ENCODE measurements around the gene PARVA.

The PARVA gene

DNA sequence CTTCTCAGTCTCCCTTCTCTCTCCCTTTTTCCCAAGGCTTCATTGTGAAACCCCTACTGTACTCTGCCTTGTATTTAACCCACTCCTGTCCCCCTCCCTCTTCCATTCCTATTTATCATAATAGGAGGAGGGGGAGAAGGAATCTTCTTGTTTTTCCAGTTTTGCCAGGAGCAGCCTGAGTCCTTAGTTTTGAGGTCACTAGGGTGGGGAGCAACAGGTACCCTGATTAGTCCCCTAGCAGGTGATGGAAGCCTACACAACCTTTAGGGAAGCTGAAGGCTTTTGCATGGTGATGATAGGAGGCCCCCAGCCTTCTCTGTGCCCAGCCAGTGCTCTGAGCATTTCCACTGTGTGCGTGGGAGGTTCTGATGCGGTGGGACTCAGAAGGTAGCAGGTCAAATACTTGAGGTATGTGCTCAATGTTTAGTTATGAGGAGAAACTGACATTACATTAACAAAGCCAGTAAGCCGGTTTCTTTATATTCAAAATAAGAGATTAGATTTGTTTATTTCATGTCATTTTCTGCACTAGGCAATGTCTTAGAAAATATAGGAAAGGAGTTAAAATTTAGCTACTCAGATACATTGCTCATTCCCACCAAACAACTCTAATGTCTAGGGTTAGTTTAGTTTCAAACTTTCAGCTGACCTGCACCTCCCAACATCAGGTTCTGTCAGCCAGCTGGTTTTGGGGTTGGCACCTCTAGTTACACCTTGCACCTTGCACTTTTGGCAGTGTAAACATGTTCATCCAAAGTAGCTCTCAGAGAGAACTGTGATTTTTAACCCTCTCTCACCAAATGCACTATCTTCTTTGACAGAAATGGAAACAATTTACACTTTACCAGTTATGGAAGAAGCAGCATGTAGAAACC, 26.0 kb downstream of the PARVA start:
- no peak for DNase-seq (ENCODE audit: low read depth, low spot score)

DNA sequence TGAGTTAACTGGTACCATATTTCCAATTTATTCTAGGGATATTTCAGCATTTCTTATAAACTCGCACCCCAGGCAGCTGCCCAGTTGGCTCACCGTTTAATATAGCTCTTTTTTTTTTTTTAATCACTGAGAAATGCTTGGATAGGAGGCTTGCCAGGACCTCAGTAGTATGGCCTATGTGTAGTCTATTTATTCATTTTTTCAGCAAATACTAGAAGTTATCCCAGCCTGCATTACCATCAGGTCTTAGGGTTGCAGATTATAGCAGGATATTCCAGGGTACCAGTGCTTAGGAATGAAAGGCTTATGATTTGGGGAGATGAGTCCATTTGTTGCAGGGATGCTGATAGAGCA, 26.6 kb downstream of the PARVA start:
- DNase-seq (ENCODE audit: low read depth, low spot score), result no peak

DNA sequence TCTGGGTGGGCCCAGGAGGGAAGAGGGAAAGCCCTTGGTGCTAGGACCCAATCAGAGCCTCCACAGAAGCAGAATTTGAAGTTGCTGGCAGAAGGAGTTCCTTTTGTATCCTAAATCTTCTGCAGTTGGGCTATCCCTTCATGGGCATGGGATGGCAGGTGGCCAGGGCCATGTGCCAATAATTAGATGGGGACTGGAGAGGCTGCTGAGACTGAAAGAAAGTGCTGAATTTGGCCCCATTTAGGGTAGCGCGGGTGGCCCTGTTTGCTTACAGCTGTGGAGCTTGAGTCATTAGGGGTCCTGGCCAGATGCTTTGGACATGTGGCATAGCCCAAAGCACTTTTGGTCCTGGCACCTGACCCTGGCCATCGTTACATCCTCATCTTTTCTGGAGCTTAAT, 27.1 kb downstream of the PARVA start:
- DNase-seq (ENCODE audit: low read depth, low spot score), result no peak

GRCh38 chr11:12408156-12408770, 30.9 kb downstream of the PARVA start:
- DNase-seq (ENCODE audit: low read depth, low spot score), result no peak

GRCh38 chr11:12409621-12410005, 32.2 kb downstream of the PARVA start:
- no peak for DNase-seq (ENCODE audit: low read depth, low spot score)

GRCh38 chr11:12410006-12410728, 32.8 kb downstream of the PARVA start:
- no peak for DNase-seq (ENCODE audit: low read depth, low spot score)

DNA sequence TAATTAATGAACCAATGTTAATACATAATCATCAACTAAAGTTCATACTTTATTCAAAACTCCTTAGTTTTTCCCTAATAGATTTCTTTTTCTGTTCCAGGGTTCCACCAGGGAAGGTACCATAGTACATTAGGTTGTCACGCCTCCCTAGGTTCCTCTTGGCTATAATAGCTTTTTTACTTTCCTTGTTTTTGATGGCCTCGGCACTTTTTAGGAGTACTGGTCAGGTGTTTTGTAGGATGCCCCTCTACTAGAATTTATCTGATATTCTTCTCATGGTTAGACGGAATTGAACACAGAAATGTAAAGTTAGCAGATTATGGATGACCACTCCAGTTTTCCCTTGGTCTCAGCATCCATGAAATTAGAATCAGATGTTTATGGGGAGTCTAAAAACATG, 34.0 kb downstream of the PARVA start:
- DNase-seq (ENCODE audit: low read depth, low spot score), result no peak

- DNase-seq (ENCODE audit: low read depth, low spot score), result peak; percentile 58
These were observed 34.7 kb downstream of the PARVA start for GRCh38 chr11:12411806-12412727.

DNA sequence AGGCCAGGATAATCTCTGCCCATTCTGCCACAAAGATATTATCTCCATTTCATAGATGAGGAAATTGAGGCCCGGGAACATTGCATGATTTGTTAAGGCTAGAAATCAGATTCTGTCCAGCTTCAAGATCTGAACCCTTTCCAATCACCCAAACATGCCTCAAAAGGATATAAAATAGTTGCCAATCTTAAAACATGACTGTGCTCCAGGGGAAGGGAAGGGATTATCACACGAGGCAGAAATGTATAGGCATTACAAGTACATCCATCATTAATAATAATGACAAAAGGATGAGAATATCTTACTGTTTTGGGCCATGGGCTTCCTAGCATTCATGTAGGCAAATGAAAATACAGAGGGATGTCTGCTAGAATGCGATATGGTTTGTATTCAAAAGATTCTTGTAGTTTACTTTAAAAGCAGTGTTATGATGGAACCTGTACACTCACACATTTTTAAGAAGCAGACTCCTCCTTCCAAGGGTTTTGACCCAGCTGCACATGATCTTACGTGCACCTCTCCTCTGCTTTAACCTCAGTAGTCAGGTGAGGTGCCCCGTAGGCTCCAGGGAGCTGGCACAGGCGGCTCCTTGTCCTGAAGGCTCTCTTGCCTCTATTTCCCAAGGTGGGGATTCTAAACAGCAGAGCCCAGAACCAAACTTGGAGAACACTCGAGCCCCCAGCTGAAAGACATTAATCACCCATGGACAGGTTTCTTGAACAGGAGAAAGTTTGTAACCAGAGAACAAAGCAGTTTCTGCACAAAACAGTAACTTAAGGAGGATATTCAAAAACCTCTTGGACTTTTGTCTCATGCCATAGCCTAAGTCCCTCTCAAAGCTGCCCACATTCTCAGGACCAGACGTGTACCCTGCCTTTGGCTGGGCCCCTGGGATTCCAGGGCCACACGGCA, 36.0 kb downstream of the PARVA start:
- no peak for DNase-seq (ENCODE audit: low read depth, low spot score)

DNA sequence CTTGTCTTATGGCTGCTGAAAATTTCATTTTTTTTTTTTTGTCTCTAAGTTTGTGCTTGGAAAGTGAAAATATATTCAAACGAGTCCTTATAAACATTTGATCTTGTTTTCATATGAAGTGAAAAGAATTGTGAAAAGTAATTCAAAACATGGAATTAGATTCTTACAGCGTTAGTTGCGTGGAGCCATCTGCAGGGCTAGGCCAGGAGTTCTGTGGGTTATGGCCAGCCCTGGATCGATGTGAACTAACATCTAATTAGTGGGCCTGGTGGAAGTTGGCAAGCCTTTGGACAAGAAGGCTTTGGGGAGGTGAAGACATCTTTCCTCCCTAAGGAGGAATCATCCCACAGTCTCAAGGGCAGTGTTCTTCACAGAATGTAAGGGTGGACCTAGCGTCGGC, 37.2 kb downstream of the PARVA start:
- DNase-seq (ENCODE audit: low read depth, low spot score), result no peak

- no peak for DNase-seq (ENCODE audit: low read depth, low spot score)
These were observed 38.1 kb downstream of the PARVA start for GRCh38 chr11:12415342-12415966.

- DNase-seq (ENCODE audit: low read depth, low spot score), result no peak
These were observed 39.2 kb downstream of the PARVA start for GRCh38 chr11:12416552-12416951.

GRCh38 chr11:12417691-12418611, 40.6 kb downstream of the PARVA start:
- DNase-seq (ENCODE audit: low read depth, low spot score), result no peak

GRCh38 chr11:12420040-12420439, 42.7 kb downstream of the PARVA start:
- DNase-seq (ENCODE audit: low read depth, low spot score), result no peak

DNA sequence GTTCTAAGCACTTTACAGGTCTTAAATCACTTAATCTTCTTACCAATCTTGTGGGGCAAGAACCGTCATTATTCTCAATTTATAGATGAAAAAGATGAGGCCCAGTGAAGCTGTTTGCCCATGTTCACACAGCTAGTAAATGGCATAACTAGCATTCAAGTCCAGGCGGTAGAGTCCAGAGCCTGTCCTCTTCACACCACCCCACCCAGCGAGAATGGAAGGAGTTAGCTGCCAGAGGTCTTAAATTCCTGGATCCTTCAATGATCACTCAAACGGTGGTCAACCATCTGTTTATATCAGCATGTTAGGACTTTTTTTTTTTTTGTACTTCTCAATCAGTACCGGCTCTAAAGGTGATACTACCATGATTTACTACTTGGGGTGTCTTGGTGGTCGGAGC, 43.3 kb downstream of the PARVA start:
- no peak for DNase-seq (ENCODE audit: low read depth, low spot score)

DNA sequence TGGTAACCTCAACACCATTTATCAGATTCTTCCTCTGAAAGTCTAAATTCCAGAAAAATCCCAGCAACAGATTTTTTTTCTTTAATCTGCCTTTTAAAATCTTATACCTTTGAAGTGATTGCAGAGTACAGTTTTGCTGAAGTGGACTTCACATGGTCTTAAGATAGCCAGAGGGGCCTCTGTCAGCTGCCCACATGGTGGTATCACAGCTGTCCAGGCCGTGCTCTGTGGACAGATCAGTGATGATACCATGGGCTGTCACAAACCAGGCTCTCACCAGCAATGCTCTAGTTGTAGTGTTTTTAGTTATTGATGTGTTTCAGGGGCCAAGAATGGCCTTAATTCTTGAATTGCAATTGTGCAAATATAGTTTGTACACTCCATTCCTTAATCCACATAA, 44.0 kb downstream of the PARVA start:
- no peak for DNase-seq (ENCODE audit: low read depth, low spot score)

DNA sequence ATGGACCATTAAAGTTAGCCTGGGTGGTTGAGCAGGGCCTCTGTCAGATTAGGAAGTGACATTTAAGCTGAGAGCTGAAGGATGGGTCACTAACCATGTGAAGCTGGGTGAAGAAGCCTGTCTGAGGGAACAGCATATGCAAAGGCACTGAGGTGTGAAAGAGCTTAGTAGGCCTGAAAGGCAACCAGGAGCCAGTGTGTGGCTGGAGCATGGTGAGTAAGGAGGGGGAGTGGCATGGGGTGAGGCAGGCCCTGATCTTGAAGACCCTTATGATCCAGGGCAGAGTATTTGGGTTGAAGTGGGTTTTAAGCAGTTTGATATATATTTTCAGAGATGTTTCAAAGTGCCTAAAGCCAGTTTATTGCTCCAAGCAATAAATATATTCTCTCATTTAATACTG, 48.8 kb downstream of the PARVA start:
- no peak for DNase-seq (ENCODE audit: low read depth, low spot score)

DNA sequence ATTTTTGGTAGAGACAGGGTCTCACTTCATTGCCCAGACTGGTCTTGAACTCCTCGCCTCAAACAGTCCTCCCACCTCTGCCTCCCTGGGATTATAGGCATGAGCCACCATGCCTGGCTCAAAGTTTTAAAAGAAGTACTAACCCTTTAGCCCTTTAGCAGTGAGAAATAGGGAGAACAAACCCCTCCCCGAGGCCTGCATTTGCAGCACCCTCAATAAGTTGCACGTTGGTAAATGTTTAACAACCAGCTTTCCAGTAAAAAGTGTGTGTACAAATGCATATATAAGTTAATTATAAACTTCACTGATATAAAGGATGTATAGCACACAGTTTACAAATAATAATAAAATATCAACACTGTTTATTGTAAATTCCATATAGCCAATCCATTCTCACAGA, 51.8 kb downstream of the PARVA start:
- no peak for DNase-seq (ENCODE audit: low read depth, low spot score)

GRCh38 chr11:12430351-12430750, 53.0 kb downstream of the PARVA start:
- no peak for DNase-seq (ENCODE audit: low read depth, low spot score)

Data from brain pericyte (primary cell).